Measurements from ENCODE around the gene BHLHE23. TPM values are rescaled to one million over a fixed set of nuclear protein-coding genes. Genes with fewer than 3 reads are reported as not detected.

BHLHE23 gene
- total RNA-seq, result not detected in 2 replicates

- no peak for TF ChIP-seq CTCF (IDR thresholded peaks at IDR 0.05; ENCODE audit: insufficient read depth, low read depth, low read length)
- H3K4me3 ChIP-seq (ENCODE audit: low read depth, low read length), result no peak within 1 kb of the TSS
- no peak for DNase-seq (ENCODE audit: low read depth)
Observed at GRCh38 chr20:63006540-63007359, at the start of gene BHLHE23. BHLHE23 (minus strand) TSS chr20:63006964; CDS start chr20:63006774, 190 bp downstream.

GRCh38 chr20:63055575-63056235 lies 48.9 kb upstream of the BHLHE23 start:
- no peak for DNase-seq (ENCODE audit: low read depth)
- TF ChIP-seq CTCF (IDR thresholded peaks at IDR 0.05; ENCODE audit: insufficient read depth, low read depth, low read length), result no peak
- no peak overlapping the region for H3K4me3 ChIP-seq (ENCODE audit: low read depth, low read length)

GRCh38 chr20:63054681-63055240 lies 48.0 kb upstream of the BHLHE23 start:
- TF ChIP-seq CTCF (IDR thresholded peaks at IDR 0.05; ENCODE audit: insufficient read depth, low read depth, low read length), result no peak
- no peak for DNase-seq (ENCODE audit: low read depth)
- H3K4me3 ChIP-seq (ENCODE audit: low read depth, low read length), result no peak overlapping the region

- no peak overlapping the region for H3K4me3 ChIP-seq (ENCODE audit: low read depth, low read length)
- DNase-seq (ENCODE audit: low read depth), result no peak
- TF ChIP-seq CTCF (IDR thresholded peaks at IDR 0.05; ENCODE audit: insufficient read depth, low read depth, low read length), result no peak
Observed at GRCh38 chr20:63054103-63054474, 47.3 kb upstream of the BHLHE23 start.

GRCh38 chr20:63053432-63054102 lies 46.8 kb upstream of the BHLHE23 start:
- TF ChIP-seq CTCF (IDR thresholded peaks at IDR 0.05; ENCODE audit: insufficient read depth, low read depth, low read length), result no peak
- DNase-seq (ENCODE audit: low read depth), result no peak
- H3K4me3 ChIP-seq (ENCODE audit: low read depth, low read length), result no peak overlapping the region

GRCh38 chr20:63052571-63053431 lies 46.0 kb upstream of the BHLHE23 start:
- no peak overlapping the region for H3K4me3 ChIP-seq (ENCODE audit: low read depth, low read length)
- TF ChIP-seq CTCF (IDR thresholded peaks at IDR 0.05; ENCODE audit: insufficient read depth, low read depth, low read length), result no peak
- no peak for DNase-seq (ENCODE audit: low read depth)

Data from fibroblast of villous mesenchyme (primary cell).